SU-DHL-6 (cell line): ENCODE data around the gene ELOB.

Experiments used
- H2AFZ ChIP-seq: fragments of 200-600 bp; sonication (generic); 2 replicates; pipeline ENCODE4 v1.6.1; 2014; ENCODE audit warnings: low read depth, mild to moderate bottlenecking, moderate library complexity, mixed read lengths, antibody characterized with exemption, low read length; ENCODE audit not compliant: severe bottlenecking
- H3F3A ChIP-seq: fragments of 200-600 bp; shearing (Covaris generic); 2 replicates; pipeline ENCODE4 v1.6.0; 2016; ENCODE audit warnings: antibody characterized with exemption, mild to moderate bottlenecking; ENCODE audit not compliant: insufficient read depth
- H3K27ac ChIP-seq: fragments of 200-600 bp; sonication (generic); 2 replicates; pipeline ENCODE4 v1.5.1; 2016; ENCODE audit warnings: low read depth, mild to moderate bottlenecking, low read length, moderate library complexity, mixed read lengths
- H3K27me3 ChIP-seq: fragments of 200-600 bp; sonication (generic), shearing (Covaris generic); 2 replicates; pipeline ENCODE4 v1.6.0; 2014; ENCODE audit warnings: mild to moderate bottlenecking, low read length
- H3K36me3 ChIP-seq: fragments of 200-600 bp; sonication (generic); 2 replicates; pipeline ENCODE4 v1.6.1; 2014; ENCODE audit warnings: mild to moderate bottlenecking, low read length, mixed read lengths
- H3K4me2 ChIP-seq: fragments of 300-600, 200-600 bp; shearing (Covaris generic), sonication (generic); 2 replicates; pipeline ENCODE4 v1.6.0; 2014; ENCODE audit warnings: low read length, low read depth, mild to moderate bottlenecking; ENCODE audit not compliant: poor library complexity, severe bottlenecking
- H3K4me3 ChIP-seq: fragments of 200-600 bp; sonication (generic); 2 replicates; pipeline ENCODE4 v1.5.1; 2014; ENCODE audit warnings: antibody characterized with exemption, low read length, mild to moderate bottlenecking, mixed read lengths; ENCODE audit not compliant: insufficient read depth, poor library complexity, severe bottlenecking
- H3K79me2 ChIP-seq: fragments of 200-600 bp; sonication (generic); 2 replicates; pipeline ENCODE4 v1.6.1; 2014; ENCODE audit warnings: mild to moderate bottlenecking, low read length, moderate library complexity; ENCODE audit not compliant: insufficient read depth
- H3K9ac ChIP-seq: fragments of 200-600 bp; sonication (generic); 2 replicates; pipeline ENCODE4 v1.7.0; 2014; ENCODE audit warnings: mild to moderate bottlenecking, low read length
- H3K9me2 ChIP-seq: fragments of 200-600 bp; sonication (generic); replicated peaks from 2 replicates; pipeline ENCODE4 v1.6.1; 2014; ENCODE audit warnings: low read length; ENCODE audit not compliant: insufficient read depth
- H3K9me3 ChIP-seq: fragments of 200-600 bp; sonication (generic); 2 replicates; pipeline ENCODE4 v1.6.1; 2014; ENCODE audit warnings: low read length, mixed read lengths; ENCODE audit not compliant: insufficient read depth
- H4K20me1 ChIP-seq: fragments of 200-600 bp; sonication (generic); 2 replicates; pipeline ENCODE4 v1.6.1; 2014; ENCODE audit warnings: low read depth, mild to moderate bottlenecking, antibody characterized with exemption, low read length, moderate library complexity, mixed read lengths
- CTCF ChIP-seq: fragments of 200-600 bp; sonication (generic); IDR thresholded peaks from one replicate; pipeline ENCODE4 v1.5.1; 2017; ENCODE audit warnings: antibody characterized with exemption, mild to moderate bottlenecking, low read length, moderate library complexity; ENCODE audit not compliant: insufficient read depth, poor library complexity, severe bottlenecking
- EZH2phosphoT487 ChIP-seq: fragments of 200-600 bp; sonication (generic), shearing (Covaris generic); conservative IDR thresholded peaks from 2 replicates; pipeline ENCODE4 v1.6.1; 2018; ENCODE audit warnings: mild to moderate bottlenecking, antibody characterized with exemption, low read length, moderate library complexity, mixed read lengths

The ELOB gene

GRCh38 chr16:2767140-2767731, 9.8 kb downstream of the ELOB start:
- H4K20me1 ChIP-seq = peaks cover 3% of the 10 kb centered on the region; the same call in 1 of the 2 replicates
- TF ChIP-seq EZH2phosphoT487 = no peak
- no peak for TF ChIP-seq CTCF
- H3K9ac ChIP-seq = no peak overlapping the region
- H3K4me2 ChIP-seq = no peak overlapping the region
- H3K27me3 ChIP-seq = no peaks in the 10 kb centered on the region
- H3K9me3 ChIP-seq = no peaks in the 10 kb centered on the region
- peaks cover 10% of the 10 kb centered on the region for H3F3A ChIP-seq
- H3K4me3 ChIP-seq = no peak overlapping the region
- H3K36me3 ChIP-seq = peaks cover 20% of the 10 kb centered on the region
- H2AFZ ChIP-seq = no peak overlapping the region
- no peak overlapping the region for H3K27ac ChIP-seq
- peaks cover 39% of the 10 kb centered on the region for H3K79me2 ChIP-seq
- H3K9me2 ChIP-seq = no peaks in the 10 kb centered on the region

- Histone ChIP-seq H3K9me3 (no peaks in the 10 kb centered on the region), H3K4me3 (no peak overlapping the region), H3K36me3 (peaks cover 26% of the 10 kb centered on the region), H4K20me1 (peaks cover 3% of the 10 kb centered on the region; the same call in 1 of the 2 replicates), H3K79me2 (peaks cover 45% of the 10 kb centered on the region), H3K9ac (no peak overlapping the region), H3K4me2 (no peak overlapping the region), H3F3A (peaks cover 6% of the 10 kb centered on the region), H2AFZ (no peak overlapping the region), H3K27ac (no peak overlapping the region), H3K9me2 (no peaks in the 10 kb centered on the region), H3K27me3 (no peaks in the 10 kb centered on the region)
- TF ChIP-seq CTCF = no peak
- TF ChIP-seq EZH2phosphoT487 = no peak
Observed at GRCh38 chr16:2766430-2767139, 10.5 kb downstream of the ELOB start.

GRCh38 chr16:2765462-2766404, 11.3 kb downstream of the ELOB start:
- Histone ChIP-seq H3K9ac (no peak overlapping the region), H4K20me1 (peaks cover 9% of the 10 kb centered on the region; the same call in 1 of the 2 replicates), H3K9me3 (no peaks in the 10 kb centered on the region), H2AFZ (no peak overlapping the region), H3K36me3 (peaks cover 35% of the 10 kb centered on the region), H3K27ac (no peak overlapping the region), H3K27me3 (no peaks in the 10 kb centered on the region), H3K79me2 (peaks cover 54% of the 10 kb centered on the region), H3F3A (peaks cover 4% of the 10 kb centered on the region; the same call in 1 of the 2 replicates), H3K4me2 (no peak overlapping the region), H3K4me3 (no peak overlapping the region), H3K9me2 (no peaks in the 10 kb centered on the region)
- no peak for TF ChIP-seq CTCF
- no peak for TF ChIP-seq EZH2phosphoT487
